ENCODE data around the gene CDAN1.

- TF ChIP-seq CTCF (conservative IDR thresholded peaks at IDR 0.05 in 1 of 2, IDR thresholded peaks at IDR 0.05 in 1 of 2; ENCODE audit: extremely low read depth in 1 of 2, insufficient read depth in 1 of 2, low read depth in 1 of 2, low read length in 2 of 2) (no peak), EZH2 (IDR thresholded peaks at IDR 0.05; ENCODE audit: borderline replicate concordance, low read length) (no peak)
Measured at GRCh38 chr15:42674472-42674871, 62.5 kb downstream of the CDAN1 start.

Measured in mammary epithelial cell (primary cell).